HG03521 (cell line): ENCODE data around the gene SHROOM4.

Experiments used
- ATAC-seq: cut with Tn5 transposase; IDR thresholded peaks from one replicate; pipeline ENCODE4 v1.9.1; 2021; ENCODE audit warnings: mild to moderate bottlenecking, moderate library complexity; ENCODE audit not compliant: unreplicated experiment

The SHROOM4 gene

DNA sequence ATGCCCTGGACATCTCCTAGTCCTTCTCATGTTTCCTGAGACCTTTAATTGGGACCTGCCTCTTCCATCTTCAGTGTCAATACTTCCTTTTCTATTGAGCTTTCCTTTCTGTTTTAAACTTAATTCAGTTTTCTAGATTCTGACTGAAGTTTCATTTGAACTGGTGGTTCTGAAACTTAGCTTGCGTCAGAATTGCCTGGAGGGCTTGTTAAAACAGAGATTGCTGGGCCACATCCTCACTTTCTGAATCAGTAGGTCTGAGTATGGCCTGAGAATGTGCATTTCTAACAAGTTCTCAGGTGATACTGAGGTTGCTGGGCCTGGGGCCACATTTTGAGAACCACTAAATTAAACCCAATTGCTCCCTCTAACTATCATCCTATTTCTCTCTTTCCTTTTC, 191.2 kb downstream of the SHROOM4 start:
- ATAC-seq, result no peak

DNA sequence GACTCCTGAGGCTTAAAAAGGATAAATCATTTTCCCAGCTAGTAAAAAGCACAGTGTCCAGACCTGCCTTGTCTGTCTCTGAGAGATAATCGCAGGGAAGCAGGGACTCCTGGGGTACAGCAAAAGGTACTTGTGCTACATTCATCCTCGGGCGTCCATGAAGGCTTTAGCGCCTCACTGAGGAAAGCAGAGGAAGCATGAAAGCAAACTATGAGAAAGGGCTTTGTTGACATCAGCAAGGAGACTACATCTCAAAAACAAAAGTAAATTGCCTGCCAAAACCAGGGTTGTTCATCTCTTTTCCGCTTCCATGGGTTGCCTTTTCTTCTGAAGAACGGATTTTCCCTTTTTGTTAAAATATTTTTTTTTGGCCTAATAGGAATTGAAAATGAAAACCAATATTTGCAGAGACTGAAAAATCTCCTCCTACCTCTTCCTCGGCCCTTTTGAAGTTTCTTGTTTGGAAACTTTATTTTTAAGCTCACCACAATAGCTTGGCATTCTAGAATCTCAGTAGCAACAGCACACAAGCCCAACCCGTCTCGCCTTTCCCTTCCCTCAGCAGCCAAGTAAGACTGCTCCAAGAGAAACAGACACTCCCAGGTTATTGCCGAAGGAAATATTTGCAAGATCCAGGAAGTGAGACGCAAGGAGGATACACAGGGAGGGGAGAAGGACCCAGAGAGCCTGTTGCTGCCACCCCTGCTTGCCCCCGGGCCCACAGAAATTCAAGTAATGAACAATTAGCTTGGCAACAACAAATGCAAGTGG, 195.0 kb downstream of the SHROOM4 start:
- ATAC-seq, result no peak

DNA sequence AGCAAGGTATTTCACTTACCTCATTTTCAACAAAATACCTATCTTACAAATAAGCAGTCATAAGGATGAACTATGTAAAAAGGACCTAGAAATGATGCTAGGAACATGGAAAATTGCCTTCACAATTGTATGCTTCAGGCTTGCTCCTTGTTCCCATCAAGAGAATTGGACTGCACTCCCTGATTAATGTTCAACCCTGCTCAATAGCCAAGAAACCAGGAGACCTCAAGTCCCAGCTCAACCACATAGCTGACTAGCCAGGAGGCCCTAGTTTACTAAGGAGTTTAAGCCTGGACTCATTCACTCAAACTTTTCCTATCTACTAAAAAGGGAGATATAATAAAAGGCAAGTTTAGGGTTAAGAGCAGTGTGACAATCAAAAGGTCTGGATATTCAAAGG, 196.8 kb downstream of the SHROOM4 start:
- ATAC-seq, result no peak

DNA sequence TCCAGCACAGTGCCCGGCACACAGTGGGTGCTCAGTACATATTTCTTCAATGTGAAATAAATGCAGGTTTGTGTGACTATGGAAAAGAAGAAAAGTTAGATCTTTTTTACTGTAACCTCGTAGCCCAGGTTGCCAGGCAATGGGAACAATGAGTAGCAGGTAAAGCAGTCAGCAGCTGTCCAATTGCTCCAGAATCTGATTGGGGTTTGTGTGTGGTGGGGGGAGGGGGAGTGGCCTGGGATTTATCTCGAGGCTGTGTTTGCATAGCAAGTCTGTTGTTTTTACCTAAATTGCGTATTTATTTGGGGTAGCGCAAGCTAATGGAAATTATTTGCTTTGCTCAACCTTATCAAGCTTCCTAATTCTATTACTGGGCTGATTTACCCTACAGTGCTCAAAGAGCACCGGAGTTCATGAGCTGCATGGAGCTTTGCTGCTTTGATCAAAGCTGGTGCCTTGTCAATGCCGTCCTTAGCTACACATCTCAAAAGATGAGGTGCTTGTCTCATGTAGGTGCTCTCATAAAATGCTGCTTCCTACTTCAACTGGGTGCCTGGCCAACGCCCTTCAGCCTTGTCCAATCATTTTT, 198.3 kb downstream of the SHROOM4 start:
- ATAC-seq, result no peak

DNA sequence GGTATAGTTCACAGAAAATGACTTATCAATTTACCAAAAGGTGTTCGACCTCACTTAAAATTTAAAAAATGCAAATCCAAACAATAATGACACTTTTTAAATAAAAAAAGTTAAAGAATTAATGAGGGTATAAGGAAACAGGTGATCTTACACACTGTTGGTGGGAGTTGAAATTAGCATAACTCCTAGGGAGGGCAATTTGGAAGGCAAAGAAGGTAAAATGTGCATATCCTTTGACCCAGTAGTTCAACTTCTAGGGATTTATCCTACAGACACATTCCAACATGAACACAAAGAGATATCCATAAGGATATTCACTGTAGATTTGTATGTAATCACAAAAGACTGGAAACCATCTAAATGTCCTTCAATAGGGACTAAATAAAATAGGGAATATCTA, 199.5 kb downstream of the SHROOM4 start:
- ATAC-seq, result no peak

DNA sequence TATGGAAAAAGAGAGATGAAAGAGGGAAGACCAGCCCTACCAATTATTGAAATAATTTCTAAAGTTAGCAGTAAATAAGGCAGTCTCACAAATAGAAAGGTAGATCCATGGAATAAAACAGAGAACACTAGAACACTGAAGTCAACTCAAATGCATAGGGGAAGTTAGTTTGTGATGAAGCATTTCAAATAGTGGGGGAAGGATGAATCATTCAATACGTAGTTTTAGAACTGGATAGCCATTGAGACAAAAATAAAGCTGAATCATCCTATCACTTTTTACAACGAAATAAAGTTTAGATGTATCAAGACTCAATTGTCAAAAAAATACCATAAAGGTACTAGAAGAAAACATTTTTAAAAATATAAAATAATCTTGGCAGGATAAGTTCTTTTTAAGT, 200.1 kb downstream of the SHROOM4 start:
- no peak for ATAC-seq

DNA sequence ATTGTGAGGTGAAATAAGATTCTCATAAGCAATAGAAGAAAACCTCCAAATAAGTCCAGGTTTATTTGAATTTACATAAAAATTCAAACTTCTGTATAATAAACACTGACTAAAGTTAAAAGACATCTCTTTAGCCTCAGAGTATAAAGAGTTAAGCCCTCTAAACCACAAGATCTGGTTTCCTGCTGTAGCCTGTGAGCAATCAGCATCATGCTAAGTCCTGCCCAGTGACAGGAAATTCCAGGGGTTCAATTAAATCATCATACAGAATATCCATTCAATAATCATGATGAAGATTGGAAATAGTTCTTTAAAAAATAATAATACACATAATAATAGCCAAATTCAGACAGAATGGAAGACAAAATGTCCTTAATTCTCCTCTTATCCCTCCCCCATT, 204.2 kb downstream of the SHROOM4 start:
- ATAC-seq, result no peak

DNA sequence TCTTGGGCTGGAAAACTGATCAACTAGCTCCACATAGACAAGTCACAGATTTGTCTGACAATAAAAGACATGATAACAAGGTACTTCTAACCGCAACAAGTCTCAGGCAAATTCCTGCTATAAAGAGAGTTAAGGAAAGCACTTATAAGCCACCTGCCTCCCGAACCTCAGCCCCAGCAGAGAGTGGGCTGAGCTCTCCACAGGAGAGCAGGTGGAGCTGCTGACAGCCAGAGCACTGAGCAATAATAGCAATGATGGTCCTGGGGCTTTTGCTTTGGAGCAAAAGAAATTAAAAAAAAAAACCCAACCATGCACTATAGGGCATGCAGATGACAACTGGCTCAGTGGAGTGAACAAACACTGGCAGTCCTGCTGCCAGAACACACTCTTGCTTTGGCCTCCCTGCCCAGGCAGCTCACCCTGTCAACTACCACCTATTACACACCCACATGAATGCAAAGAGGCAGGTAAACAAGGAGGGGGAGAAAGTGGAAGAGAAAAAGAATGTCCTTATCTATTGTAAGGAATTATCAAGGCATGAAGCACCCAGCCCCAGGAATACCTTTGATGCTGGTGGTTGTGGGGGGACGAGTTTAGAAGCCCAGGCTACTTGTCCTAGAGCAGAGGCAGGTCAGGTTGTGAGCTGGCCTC, 207.6 kb downstream of the SHROOM4 start:
- ATAC-seq, result no peak

DNA sequence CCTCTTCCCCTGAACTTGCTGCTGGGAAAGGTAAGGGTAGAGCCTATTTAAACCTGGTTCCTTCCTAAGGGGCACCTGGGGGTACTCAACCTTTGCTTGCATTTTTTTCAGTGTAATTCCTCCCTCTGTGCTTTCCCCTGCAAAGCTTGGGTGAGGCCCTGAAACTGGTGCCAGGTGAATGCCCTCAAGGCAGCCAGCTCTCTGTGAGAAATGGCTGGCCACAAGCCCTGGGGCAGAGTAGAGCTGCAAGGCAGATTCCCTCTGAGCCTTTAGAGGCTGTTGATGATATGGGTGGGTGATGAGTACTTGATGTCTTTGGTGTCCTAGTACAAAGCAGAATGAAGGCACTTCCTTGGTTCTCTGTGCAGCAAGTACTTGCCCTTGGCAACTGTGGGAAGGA, 217.9 kb downstream of the SHROOM4 start:
- ATAC-seq, result no peak

DNA sequence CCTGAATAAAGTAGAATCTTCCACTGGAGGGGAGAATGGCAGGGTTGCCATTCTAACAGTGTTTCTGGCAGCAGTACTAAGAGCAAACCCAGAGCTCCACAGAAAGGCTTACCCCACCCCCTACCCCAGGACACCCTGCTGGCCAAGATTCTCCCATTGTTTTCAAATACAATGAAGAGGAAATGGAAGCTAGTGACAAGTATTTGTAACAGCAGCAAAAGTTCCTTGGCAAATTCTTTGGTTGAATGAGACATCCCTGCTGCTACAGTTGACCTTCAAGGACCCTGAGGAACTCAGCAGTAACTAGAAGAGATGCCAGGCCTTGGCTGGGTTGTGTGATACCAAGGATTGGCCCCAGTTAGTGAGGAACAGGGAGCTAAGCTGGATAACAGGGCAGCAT, 219.2 kb downstream of the SHROOM4 start:
- ATAC-seq, result no peak

DNA sequence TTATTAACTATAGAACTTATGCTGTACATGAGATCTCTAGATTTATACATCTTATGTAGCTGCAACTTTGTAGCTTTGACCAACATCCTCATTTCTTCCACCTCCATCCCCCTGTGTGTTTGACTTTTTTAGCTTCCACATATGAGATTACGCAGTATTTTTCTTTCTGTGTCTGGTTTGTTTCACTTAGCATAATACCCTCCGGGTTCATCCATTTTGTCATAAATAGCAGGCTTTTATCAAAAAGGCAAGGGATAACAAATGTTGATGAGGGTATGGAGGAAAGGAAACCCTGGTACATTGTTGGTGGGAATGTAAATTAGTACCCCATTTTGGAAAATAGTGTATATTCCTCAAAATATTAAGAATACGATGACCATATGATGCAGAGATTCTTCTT, 227.0 kb downstream of the SHROOM4 start:
- ATAC-seq, result no peak

DNA sequence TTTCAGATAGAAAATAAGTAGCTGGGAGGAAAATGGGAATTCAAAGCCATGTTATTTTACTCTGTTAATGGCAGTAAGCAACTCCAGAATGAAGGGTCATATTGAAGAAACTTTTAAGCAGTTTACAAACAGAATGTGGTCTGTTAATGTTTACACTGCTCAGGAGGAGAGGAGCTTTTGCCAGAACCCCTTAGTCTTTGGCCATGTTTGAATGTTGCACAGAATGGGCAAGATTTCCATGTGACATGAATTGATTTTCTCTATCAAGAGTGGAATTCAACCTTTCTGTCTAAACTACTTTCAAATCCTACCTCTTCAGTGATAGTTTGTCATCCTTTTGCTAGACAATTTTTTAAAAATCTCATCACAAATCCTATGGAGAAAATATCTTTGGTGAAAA, 227.6 kb downstream of the SHROOM4 start:
- ATAC-seq, result no peak

DNA sequence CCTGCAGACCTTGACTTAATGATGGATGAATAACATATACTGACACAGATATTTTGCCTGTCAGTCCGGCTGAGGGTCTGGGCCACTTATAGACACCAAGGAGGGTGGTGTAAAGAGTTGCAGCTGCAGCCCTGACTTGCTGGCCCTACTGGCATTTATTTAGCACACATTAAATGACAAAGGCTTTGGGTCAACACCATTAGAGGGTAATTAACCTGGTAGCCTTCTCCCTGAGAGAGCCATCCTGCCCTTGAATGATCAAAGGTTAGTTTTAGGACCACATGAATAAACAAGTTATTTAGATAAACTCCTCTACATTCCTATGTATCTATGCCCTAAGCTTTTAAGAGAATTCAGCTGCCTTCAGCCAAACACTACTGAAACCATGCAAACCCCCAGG, 232.6 kb downstream of the SHROOM4 start:
- ATAC-seq, result no peak

DNA sequence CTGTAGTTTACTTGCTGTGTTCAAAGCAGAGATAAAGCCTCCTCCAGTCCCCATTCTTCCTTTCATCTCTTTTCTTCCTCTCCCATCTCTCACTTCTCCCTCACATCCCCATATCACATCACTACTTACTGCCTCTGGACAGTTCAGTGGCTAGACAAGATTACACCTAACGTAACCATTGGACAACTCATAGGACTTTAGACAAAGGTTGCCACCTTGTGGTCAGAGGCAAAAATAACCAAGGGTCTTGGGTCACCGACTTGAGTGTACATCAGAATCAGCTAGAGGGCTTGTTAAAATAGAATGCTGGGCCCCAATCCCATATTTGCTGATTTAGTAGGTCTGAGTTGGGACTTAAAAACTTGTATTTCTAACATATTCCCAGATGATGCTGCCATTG, 234.0 kb downstream of the SHROOM4 start:
- no peak for ATAC-seq

DNA sequence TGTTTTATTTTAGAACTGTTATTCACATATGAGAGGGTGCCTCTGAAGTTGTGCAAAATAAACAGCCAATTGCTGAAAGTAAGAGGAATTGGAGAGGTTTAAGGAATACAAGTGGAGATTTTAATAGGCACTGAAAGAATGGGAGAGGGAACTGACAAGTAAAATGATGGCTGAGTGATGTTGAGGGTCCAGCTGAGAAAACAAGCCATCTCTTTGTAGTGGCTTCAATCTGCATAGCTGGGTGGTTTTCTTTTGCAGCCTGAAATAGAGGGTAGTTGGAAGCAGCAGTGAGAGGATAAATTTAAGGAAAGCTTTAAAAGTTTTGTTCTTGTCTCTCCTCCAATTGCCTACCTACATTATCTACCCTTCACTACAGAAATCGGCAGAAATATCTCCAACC, 236.7 kb downstream of the SHROOM4 start:
- ATAC-seq, result no peak

DNA sequence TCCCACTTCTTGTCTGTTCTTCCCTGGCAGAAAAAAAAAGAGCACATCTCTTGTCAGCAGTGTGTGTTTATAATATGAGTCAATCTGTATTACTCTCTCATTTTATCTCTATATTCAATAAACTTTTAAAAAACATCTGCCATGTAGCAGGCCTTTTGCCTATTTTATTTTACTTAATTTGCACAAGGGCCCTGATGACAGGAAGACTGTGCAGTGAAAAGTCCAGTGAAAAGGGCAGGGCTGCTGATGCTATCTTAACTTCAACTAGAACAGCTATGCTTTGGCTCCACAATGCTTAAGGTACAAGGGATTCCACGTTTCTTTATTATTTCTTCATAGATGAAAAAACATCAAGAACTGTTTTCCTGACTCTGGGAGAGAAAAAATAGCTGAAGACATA, 246.4 kb downstream of the SHROOM4 start:
- no peak for ATAC-seq

DNA sequence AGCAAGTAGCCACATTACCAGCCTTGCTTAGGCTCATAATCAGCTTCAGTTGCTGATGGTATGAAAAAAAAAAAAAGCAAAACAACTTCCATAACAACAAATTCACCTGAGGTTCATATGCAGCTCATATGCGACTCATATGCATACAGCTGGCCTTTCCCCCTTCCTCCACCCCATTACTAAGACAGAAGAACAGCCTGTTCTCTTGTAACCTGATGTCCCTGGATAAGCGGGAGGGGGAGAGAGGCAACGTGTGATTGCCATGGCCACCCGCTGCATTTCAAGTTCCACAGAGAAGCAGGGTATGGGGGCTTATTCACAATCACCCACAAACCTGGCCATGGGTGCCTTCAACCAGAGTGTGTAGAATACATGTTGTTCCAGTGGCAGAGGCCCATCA, 248.3 kb downstream of the SHROOM4 start:
- no peak for ATAC-seq
